Esophagus squamous epithelium (tissue), 4 donors: ENCODE measurements around the gene HLCS.

Source experiments
- CTCF ChIP-seq, 6 experiments: fragments of 450-650 bp in 4 of 6; fragments of 200-600 bp in 2 of 6; sonication (generic) in 2 of 6; IDR thresholded peaks; one replicate each; pipeline ENCODE4 v1.5.1; 2016 to 2019; ENCODE audit warnings: antibody characterized with exemption in 6 of 6, mild to moderate bottlenecking in 4 of 6, moderate library complexity in 4 of 6
- POLR2A ChIP-seq, 4 donors: fragments of 450-650 bp; IDR thresholded peaks; one replicate each; pipeline ENCODE4 v1.6.1; 2017; ENCODE audit warnings: antibody characterized with exemption in 4 of 4, mild to moderate bottlenecking in 4 of 4, moderate library complexity in 3 of 4

GRCh38 chr21:36704281-36704957 is 262.1 kb downstream of the HLCS start:
- TF ChIP-seq CTCF (IDR thresholded peaks at IDR 0.05) (no peak), POLR2A (IDR thresholded peaks at IDR 0.05) (no peak)
